GM08714 (cell line): Measurements from ENCODE around the gene AP2B1.
"Not testable (repeated sequence)": the region's sequence is repeated elsewhere in the genome, so short reads cannot be mapped to it uniquely, and the experiment has no call there.

Experiments used
- H3K4me3 ChIP-seq: fragments of 200-500 bp; sonication (Bioruptor generic); 2 replicates; pipeline ENCODE4 v1.5.1; 2014; ENCODE audit warnings: mild to moderate bottlenecking, low read length, inconsistent platforms
- ZNF274 ChIP-seq: IDR thresholded peaks from 2 replicates; pipeline ENCODE4 v1.6.1; 2012; ENCODE audit warnings: mild to moderate bottlenecking, low read depth, low read length

The AP2B1 gene

DNA sequence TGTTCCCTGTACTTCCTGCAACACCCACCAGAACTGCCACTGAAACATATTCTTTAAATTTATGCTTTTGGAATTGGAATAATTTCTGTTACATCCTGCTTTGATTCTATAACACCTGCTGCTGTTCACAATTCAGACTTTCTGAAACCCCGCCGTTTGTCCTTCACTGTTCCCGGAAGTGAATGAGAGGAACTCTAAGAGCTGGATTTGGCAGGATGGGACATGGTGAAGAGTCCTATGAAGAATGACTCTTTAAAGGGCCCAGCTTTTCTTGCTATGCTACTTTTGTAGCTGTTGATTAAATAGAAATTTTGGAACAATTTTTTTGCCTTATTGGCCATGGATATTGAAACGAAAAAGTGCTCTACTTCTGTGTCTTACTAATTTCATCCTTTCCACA lies 8.9 kb downstream of the AP2B1 start:
- no peak overlapping the region for H3K4me3 ChIP-seq
- no peak for TF ChIP-seq ZNF274

DNA sequence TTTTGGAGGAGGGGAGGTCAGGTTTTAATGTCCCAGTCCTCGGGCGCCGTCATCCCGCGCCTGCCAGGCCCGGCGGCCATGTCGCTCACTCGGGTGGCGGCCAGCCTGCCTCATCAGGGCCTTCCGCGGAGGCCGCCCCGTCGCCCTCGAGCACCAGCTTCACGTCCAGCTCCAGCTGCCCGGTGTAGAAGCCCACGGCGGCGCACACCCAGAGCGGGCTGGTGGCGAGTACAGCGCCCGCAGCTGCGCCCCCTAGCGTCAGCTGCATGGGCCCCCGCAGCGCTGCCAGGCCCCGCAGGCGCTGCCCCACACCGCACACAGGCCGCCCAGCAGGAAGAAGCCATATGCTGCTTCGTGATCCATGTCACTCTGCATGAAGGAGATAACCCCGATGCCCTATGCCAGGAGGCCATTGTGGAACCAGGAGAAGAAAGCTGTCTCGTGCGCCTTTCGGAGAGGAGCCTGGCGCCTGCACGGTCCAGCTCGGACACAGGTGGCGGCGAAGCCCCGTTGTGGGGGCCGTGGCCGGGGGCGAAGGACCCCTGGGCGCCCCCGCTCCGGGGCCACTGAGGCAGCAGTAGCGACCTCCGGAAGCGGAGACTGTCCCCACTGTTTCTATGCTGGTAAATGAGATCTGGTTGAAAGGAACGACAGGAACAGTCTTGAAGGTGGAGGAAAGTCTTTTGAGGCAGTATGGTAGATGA lies 9.6 kb downstream of the AP2B1 start:
- no peak for TF ChIP-seq ZNF274
- H3K4me3 ChIP-seq: no peak overlapping the region

DNA sequence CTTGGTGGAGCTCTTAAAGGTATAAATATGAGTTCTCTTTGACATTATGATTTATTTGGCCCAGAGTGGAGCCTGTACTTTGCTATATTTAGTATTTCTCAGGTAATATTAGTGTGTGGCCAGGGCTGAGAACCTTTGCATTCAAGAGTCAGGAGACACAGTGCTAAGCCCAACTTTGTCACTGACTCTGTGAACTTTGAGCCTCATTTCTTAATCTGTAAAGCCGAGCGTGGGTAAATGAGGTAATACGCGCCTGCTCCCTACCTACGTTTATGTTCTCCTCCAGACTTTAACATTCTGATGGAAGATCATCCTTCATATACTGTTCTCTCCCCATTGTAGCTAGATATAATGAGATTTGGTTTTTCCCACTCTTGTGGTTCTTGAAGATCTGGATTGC lies 10.5 kb downstream of the AP2B1 start:
- no peak for TF ChIP-seq ZNF274
- no peak overlapping the region for H3K4me3 ChIP-seq

DNA sequence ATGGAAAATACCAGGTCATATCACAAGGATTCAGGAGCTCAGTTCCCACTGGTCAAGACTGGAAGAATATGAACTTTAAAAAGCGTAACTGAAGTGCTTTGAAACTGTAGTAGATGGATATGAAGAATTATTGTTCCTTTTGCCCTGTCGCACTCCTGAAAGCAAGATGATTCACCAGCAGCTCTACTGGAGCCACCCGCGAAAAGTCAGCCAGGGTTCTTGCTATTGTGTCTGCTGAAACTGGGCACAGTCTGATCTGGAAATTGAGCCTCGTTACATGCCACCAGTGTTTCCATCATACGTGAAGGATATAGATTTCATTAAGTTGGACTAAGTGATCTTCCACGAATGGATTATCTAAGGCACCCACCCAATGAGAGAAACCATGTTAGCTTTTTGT lies 16.6 kb downstream of the AP2B1 start:
- no peak for TF ChIP-seq ZNF274
- no peak overlapping the region for H3K4me3 ChIP-seq

DNA sequence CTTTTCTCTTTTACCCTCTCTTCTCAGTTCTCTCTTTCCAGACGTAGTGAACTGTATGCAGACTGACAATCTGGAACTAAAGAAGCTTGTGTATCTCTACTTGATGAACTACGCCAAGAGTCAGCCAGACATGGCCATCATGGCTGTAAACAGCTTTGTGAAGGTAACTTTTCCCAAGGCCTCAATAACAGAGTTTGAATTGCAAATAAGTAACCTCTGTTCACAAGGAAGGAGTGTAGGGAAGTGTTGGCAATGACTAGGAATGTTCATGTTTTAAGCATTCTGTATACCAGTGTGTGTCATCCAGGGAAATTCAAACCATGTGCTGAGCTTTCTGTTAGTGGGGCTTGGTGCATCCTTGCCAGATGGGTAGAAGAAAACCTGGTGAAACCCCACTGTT lies 18.6 kb downstream of the AP2B1 start:
- H3K4me3 ChIP-seq: no peak overlapping the region
- no peak for TF ChIP-seq ZNF274

DNA sequence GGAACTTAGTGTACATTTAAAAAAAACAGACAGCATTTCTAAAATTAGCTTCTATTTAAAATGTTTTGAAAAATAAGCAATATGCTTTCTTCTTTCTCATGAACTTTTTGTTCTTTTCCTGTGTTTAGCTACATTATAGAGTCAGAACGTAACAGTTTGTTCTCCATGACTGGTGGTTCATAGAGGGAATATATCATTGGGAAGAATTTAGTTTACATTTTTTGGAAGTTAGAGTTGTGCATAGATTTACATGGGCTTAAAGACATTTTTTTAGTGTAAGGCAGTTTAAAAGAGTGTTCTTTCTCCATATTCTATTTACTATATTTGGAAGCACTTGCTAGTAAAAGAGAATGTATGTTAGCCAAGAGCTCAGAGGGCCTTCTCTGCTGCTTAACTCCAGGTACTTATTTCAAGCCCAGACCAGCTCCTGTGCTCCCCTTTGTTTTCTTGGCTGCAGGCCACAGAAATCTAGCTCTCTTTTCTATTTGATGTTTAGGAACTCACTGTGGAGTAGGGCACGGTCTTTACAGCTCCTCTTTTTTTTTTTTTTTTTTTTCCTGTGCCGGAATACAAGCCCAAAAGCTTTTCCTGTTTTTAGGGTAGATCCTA lies 20.2 kb downstream of the AP2B1 start:
- no peak overlapping the region for H3K4me3 ChIP-seq
- no peak for TF ChIP-seq ZNF274

DNA sequence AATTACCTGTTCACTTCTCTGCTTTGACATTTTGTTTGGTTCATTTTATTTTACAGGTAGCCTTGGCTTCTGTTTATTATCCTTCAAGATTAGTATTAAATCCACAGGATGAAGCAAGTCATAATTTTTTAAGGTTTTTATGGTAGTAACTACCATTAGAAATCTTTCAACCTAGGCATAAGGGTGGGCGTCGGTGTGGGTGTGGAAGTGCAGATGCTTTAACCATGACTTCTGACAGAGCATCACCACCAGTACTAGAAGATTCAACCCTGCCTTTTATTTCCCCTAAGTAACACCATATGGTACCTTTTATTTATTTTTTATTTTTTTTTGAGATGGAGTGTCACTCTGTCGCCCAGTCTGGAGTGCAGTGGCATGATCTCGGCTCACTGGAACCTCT lies 22.7 kb downstream of the AP2B1 start:
- TF ChIP-seq ZNF274: no peak
- no peak overlapping the region for H3K4me3 ChIP-seq

DNA sequence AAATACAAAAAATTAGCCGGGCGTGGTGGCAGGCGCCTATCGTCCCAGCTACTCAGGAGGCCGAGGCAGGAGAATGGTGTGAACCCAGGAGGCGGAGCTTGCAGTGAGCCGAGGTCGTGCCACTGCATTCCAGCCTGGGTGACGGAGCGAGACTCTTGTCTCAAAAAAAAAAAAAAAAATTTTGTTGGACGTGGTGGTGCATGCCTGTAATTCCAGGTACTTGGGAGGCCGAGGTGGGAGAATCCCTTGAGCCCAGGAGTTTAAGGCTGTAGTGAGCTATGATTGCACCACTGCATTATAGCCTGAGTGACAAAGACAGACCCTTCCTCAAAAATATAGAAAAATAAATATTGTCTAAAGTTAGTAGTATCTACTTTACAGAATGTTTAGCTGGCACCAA lies 23.6 kb downstream of the AP2B1 start:
- H3K4me3 ChIP-seq: not testable (repeated sequence)

DNA sequence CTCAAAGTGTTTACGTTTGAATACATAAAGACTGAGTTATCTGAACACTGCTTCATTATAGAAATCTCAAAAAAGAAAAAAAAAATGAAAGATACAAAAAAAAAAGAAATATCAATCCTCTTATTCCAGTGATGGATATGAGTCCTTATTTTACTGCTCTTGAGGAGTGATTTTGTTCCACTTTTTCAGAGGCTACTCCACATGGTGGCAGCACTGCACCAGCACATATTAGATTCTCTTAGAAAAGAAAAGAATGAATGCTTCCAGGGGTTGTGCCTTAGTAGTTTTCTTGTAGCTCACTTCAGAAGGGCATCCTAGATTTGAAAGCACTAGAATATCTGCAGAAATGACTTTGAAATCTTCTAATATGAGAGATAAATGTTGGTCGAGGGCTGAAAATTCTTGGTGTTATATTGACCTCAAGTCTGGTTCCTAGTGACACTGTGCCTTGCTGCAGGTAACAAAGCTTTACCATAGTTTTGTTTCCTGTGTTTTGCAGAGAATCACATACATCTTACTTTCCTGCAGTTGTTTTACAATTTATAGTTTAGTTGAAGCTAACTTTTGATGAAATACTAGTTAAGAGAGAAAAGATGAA lies 25.9 kb downstream of the AP2B1 start:
- TF ChIP-seq ZNF274: no peak
- no peak overlapping the region for H3K4me3 ChIP-seq

DNA sequence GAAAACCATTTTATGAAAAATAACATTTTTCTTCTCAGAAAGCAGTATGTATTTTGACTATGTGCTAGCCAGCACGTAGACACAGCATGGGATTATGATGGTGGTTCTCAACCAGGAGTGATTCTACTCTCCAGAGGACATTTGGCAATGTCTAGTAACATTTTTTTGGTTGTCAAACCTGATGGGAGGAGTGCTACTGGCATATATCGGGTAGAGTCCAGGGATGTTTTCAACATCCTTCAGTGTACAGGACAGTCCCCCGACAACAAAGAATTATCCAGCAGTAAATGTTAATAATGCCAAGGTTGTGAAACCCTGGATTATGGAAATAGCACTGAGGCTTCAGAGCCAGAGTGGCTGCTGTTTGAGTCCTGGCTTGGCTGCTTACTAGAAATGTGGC lies 27.7 kb downstream of the AP2B1 start:
- H3K4me3 ChIP-seq: no peak overlapping the region
- no peak for TF ChIP-seq ZNF274

DNA sequence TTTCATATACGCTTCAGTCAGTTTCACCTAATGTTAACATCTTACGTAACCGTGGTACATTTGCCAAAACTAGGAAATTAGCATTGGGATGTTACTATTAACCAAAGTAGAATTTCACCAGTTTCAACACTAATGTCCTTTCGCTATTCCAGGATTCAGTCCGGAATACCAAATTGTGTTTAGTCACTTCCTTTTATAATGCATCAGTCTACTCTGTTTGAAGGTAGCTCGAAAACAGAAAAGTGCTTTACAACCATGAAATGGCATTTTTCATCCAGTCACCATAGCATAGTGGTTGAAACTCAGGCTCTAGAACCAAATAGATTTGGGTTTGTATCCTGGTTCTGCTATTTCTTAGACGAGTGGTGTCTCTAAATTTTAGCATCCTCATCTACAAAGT lies 29.4 kb downstream of the AP2B1 start:
- no peak for TF ChIP-seq ZNF274
- H3K4me3 ChIP-seq: no peak overlapping the region

DNA sequence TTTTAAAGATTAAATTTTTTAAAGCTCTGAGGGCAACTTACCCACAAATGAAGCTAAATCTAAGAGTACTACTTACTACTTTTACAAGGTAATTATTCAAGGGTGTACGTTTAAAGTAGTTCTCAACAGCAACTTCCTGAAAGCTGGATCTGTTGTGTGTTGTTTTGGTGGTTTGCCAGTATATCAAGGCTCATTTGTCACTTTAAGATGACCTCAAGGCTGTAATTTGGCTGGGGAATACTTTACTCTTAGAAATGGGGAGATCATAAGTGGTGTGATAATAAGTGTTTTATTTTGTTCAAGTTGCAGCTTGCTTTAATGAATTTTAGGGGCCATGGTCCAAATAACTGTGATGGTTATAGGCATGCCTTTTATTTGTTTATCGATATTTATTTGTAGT lies 30.4 kb downstream of the AP2B1 start:
- no peak overlapping the region for H3K4me3 ChIP-seq
- TF ChIP-seq ZNF274: no peak

DNA sequence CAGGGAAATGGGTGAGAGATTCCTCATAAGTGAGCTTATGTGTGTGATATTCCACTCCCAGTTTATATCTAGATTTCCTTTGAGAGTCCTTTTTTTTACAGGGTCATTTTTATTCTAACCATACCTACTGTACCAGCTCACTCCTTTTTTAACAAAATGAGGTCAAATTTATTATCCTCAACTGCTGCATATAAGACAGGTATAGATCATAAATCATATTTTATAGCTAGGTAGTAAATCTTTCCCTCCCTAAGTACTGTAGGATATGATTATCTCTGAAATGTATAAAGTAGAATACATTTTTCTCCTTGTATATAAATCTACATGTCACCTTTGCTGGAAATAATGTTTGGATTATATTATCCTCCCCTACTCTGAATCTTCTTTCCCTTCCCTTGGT lies 31.5 kb downstream of the AP2B1 start:
- H3K4me3 ChIP-seq: no peak overlapping the region
- no peak for TF ChIP-seq ZNF274

DNA sequence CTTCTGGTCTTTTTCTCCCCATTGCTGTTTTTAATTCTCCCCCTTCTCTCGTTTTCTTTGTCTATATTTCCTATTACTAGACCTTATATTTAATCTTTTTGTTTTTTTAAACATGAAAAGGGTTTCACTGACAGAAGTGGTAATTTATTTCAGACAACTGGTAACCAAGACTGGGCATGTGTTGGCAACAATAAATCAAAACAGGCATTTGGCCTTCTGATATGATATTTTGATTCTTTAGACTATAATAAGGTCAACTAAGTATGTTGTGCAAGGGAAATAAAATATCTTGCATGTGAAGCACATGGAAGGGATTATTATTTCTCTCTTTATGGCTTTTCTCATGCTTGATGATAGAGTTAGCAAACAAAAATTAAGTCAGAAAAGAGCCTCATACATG lies 34.6 kb downstream of the AP2B1 start:
- TF ChIP-seq ZNF274: no peak
- H3K4me3 ChIP-seq: no peak overlapping the region

DNA sequence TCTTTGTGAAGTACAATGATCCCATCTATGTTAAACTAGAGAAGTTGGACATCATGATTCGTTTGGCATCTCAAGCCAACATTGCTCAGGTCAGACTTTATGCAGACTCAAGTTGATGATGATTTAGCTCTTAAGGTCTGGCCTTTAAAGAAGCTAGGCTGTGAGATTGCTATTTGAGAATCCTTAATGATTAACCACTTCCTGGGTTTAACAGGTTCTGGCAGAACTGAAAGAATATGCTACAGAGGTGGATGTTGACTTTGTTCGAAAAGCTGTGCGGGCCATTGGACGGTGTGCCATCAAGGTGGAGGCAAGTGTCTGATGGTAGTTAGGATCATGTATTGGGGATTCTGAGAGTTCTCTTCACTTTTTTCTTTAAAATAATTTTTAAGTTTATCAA lies 40.3 kb downstream of the AP2B1 start:
- no peak overlapping the region for H3K4me3 ChIP-seq
- TF ChIP-seq ZNF274: no peak

DNA sequence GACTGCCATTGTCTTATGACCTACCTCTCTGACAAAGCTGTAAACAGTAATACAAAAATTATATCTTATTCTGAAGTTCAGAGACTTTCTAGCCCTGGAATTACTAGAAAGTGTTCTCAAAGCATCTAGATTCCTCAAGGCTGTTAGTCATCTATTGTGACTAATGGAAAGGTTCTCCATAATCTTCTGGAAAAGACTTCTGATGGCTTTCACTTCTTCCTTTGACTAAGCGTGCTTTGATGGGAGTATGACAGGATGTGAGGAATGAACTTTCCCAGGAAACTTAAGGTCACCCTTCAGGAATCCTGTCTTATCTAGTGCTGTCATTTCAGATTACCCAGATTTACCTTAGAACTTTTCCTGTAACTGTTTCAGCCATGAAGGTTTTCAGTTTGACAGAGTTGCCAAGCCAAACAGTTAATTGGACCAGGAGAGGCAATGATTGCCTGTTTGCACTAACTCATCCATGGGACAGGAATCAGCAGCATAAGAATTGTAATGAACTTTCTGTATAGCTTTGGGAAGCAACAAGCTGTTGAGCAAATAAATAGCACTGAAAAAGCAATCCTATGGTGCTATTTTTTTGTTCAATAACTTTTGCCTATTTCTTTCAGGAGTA lies 43.5 kb downstream of the AP2B1 start:
- TF ChIP-seq ZNF274: no peak
- H3K4me3 ChIP-seq: no peak overlapping the region
